Loucy (cell line): Measurements from ENCODE around the gene SYT2.

Source experiments
- H2AFZ ChIP-seq: fragments of 200-600 bp; sonication (generic); 2 replicates; pipeline ENCODE4 v1.6.0; 2016; ENCODE audit warnings: antibody characterized with exemption, mild to moderate bottlenecking, low read length, moderate library complexity
- H3F3A ChIP-seq: fragments of 200-600 bp; 2 replicates; pipeline ENCODE4 v1.6.0; 2016; ENCODE audit warnings: antibody characterized with exemption, low read depth, mild to moderate bottlenecking
- H3K27me3 ChIP-seq: fragments of 200-600 bp; sonication (generic); 2 replicates; pipeline ENCODE4 v1.6.1; 2014; ENCODE audit warnings: low read length, mild to moderate bottlenecking; ENCODE audit not compliant: insufficient read depth, poor library complexity, severe bottlenecking
- H3K36me3 ChIP-seq: fragments of 200-600 bp; sonication (generic); 2 replicates; pipeline ENCODE4 v1.6.1; 2016; ENCODE audit warnings: low read length; ENCODE audit not compliant: insufficient read depth
- H3K4me1 ChIP-seq: fragments of 200-600 bp; sonication (generic); 2 replicates; pipeline ENCODE4 v1.5.1; 2014; ENCODE audit warnings: low read length, mild to moderate bottlenecking; ENCODE audit not compliant: insufficient read depth, poor library complexity, severe bottlenecking
- H3K4me2 ChIP-seq: fragments of 200-600 bp; sonication (generic); 2 replicates; pipeline ENCODE4 v1.6.0; 2014; ENCODE audit warnings: antibody characterized with exemption, low read length, low read depth, mild to moderate bottlenecking; ENCODE audit not compliant: poor library complexity, severe bottlenecking
- H3K4me3 ChIP-seq: fragments of 200-600 bp; sonication (generic); 2 replicates; pipeline ENCODE4 v1.5.1; 2014; ENCODE audit warnings: low read length, mild to moderate bottlenecking, mixed read lengths; ENCODE audit not compliant: poor library complexity, severe bottlenecking
- H3K79me2 ChIP-seq: fragments of 200-600 bp; sonication (generic); 2 replicates; pipeline ENCODE4 v1.6.1; 2014; ENCODE audit warnings: low read length; ENCODE audit not compliant: insufficient read depth
- H3K9ac ChIP-seq: fragments of 200-600 bp; sonication (generic); 2 replicates; pipeline ENCODE4 v1.6.0; 2014; ENCODE audit warnings: mild to moderate bottlenecking, low read depth, low read length, moderate library complexity; ENCODE audit not compliant: poor library complexity, severe bottlenecking
- H3K9me2 ChIP-seq: fragments of 200-600 bp; sonication (generic); replicated peaks from 2 replicates; pipeline ENCODE4 v1.6.1; 2016; ENCODE audit warnings: low read depth, low read length, mixed read lengths
- H3K9me3 ChIP-seq: fragments of 200-600 bp; sonication (generic); 2 replicates; pipeline ENCODE4 v1.6.1; 2014; ENCODE audit warnings: mild to moderate bottlenecking, antibody characterized with exemption, low read length, low read depth; ENCODE audit not compliant: insufficient read depth
- H4K20me1 ChIP-seq: fragments of 200-600 bp; sonication (generic); 2 replicates; pipeline ENCODE4 v1.6.0; 2014; ENCODE audit warnings: antibody characterized with exemption, low read length, mild to moderate bottlenecking; ENCODE audit not compliant: insufficient read depth, poor library complexity, severe bottlenecking
- EZH2phosphoT487 ChIP-seq: fragments of 200-600 bp; IDR thresholded peaks from 2 replicates; pipeline ENCODE4 v1.6.1; 2018; ENCODE audit warnings: antibody characterized with exemption, mild to moderate bottlenecking, moderate library complexity, borderline replicate concordance
- TF ChIP-seq, protein P1 (sequence below): fragments of 200-600 bp; sonication (generic); conservative IDR thresholded peaks from 2 replicates; pipeline ENCODE4 v1.5.1; 2014; ENCODE audit warnings: mild to moderate bottlenecking, antibody characterized with exemption, low read length

Gene SYT2

DNA sequence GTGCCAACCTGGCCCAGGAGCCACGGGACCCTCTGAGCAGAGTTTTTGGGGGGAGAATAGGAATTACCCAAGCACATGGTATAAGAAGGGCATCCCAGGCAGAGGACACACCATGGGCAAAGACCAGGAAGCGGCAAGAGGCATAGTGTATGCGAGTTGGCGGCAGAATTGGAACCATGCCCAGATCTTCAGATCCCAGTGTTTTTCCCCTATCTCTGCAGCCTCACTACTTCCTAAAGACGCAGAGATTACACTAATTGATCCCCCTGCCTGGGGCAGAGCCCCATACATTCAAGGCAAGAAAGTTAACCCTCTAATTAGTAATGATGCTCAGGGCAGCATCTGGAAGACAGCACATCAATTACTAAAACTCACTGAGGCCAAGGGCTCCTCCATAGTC is 48.2 kb downstream of the SYT2 start:
- H3F3A ChIP-seq: no peaks in the 10 kb centered on the region
- H3K4me2 ChIP-seq: no peak overlapping the region
- H2AFZ ChIP-seq: no peak overlapping the region
- TF ChIP-seq, protein P1, sequence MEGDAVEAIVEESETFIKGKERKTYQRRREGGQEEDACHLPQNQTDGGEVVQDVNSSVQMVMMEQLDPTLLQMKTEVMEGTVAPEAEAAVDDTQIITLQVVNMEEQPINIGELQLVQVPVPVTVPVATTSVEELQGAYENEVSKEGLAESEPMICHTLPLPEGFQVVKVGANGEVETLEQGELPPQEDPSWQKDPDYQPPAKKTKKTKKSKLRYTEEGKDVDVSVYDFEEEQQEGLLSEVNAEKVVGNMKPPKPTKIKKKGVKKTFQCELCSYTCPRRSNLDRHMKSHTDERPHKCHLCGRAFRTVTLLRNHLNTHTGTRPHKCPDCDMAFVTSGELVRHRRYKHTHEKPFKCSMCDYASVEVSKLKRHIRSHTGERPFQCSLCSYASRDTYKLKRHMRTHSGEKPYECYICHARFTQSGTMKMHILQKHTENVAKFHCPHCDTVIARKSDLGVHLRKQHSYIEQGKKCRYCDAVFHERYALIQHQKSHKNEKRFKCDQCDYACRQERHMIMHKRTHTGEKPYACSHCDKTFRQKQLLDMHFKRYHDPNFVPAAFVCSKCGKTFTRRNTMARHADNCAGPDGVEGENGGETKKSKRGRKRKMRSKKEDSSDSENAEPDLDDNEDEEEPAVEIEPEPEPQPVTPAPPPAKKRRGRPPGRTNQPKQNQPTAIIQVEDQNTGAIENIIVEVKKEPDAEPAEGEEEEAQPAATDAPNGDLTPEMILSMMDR: no peak
- no peak for TF ChIP-seq EZH2phosphoT487
- H3K36me3 ChIP-seq: no peaks in the 10 kb centered on the region
- H3K9me3 ChIP-seq: no peaks in the 10 kb centered on the region
- no peaks in the 10 kb centered on the region for H4K20me1 ChIP-seq
- H3K4me1 ChIP-seq: peaks cover 3% of the 10 kb centered on the region
- no peaks in the 10 kb centered on the region for H3K9me2 ChIP-seq
- H3K4me3 ChIP-seq: no peak overlapping the region
- H3K79me2 ChIP-seq: no peaks in the 10 kb centered on the region
- no peak overlapping the region for H3K9ac ChIP-seq
- no peaks in the 10 kb centered on the region for H3K27me3 ChIP-seq

GRCh38 chr1:202661136-202661845 is 49.0 kb downstream of the SYT2 start:
- Histone ChIP-seq H3K27me3 (no peaks in the 10 kb centered on the region), H3K9me2 (no peaks in the 10 kb centered on the region), H3K4me2 (no peak overlapping the region), H3K36me3 (no peaks in the 10 kb centered on the region), H3K4me1 (peaks cover 3% of the 10 kb centered on the region), H3K9me3 (no peaks in the 10 kb centered on the region), H4K20me1 (no peaks in the 10 kb centered on the region), H3F3A (no peaks in the 10 kb centered on the region), H2AFZ (no peak overlapping the region), H3K4me3 (no peak overlapping the region), H3K79me2 (no peaks in the 10 kb centered on the region), H3K9ac (no peak overlapping the region)
- TF ChIP-seq EZH2phosphoT487: no peak
- TF ChIP-seq, protein P1: peak; percentile 59

DNA sequence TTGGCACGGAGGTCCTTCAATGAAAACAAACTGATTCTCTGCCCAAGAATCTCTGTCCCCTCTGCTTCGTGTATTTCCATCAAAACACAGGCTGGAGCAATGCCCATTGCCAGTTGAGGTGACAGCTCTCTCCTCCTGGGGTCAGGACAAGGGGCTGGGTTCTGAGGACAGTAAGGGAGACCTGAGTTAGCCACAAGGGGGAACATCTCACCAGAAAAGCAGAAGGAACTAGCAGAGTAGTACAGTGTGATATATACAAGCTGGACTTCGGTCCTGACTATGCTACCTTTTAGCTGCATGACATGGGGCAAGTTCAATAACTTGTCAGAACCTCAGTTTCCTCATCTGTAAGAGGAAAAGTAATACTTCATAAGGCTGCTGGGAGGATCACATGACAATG is 50.3 kb downstream of the SYT2 start:
- H3K27me3 ChIP-seq: no peaks in the 10 kb centered on the region
- H3K79me2 ChIP-seq: no peaks in the 10 kb centered on the region
- H3K9ac ChIP-seq: no peak overlapping the region
- no peaks in the 10 kb centered on the region for H4K20me1 ChIP-seq
- peaks cover 3% of the 10 kb centered on the region for H3K4me1 ChIP-seq
- no peak overlapping the region for H2AFZ ChIP-seq
- H3K9me2 ChIP-seq: no peaks in the 10 kb centered on the region
- TF ChIP-seq EZH2phosphoT487: no peak
- TF ChIP-seq, protein P1: peak; percentile 23; the same call in 1 of the 2 replicates
- H3K4me3 ChIP-seq: no peak overlapping the region
- H3K9me3 ChIP-seq: no peaks in the 10 kb centered on the region
- no peak overlapping the region for H3K4me2 ChIP-seq
- H3F3A ChIP-seq: no peaks in the 10 kb centered on the region
- H3K36me3 ChIP-seq: no peaks in the 10 kb centered on the region
